Liver (tissue), 9 donors: ENCODE measurements around the gene FMO3. TPM values are rescaled to one million over a fixed set of nuclear protein-coding genes. Genes with fewer than 3 reads are reported as not detected.

Experiments used
- DNase-seq: peaks from one replicate; pipeline ENCODE4 v3.0.0-alpha.2; 2017; ENCODE audit warnings: low spot score
- H3K27ac ChIP-seq, 2 donors: one replicate each; pipeline ENCODE4 v1.7.0; 2013; ENCODE audit warnings: inconsistent platforms in 2 of 2, low read length in 2 of 2, control low read depth in 1 of 2, low read depth in 1 of 2, mild to moderate bottlenecking in 1 of 2
- H3K27me3 ChIP-seq, 4 donors: one replicate each; pipeline versions ENCODE4 v1.6.1 to v1.7.0; 2013; ENCODE audit warnings: low read length in 3 of 4, inconsistent platforms in 1 of 4, mild to moderate bottlenecking in 1 of 4, moderate library complexity in 1 of 4; ENCODE audit not compliant: control insufficient read depth in 4 of 4, insufficient read depth in 4 of 4
- H3K36me3 ChIP-seq, 4 donors: one replicate each; pipeline versions ENCODE4 v1.6.1 to v1.7.0; 2013; ENCODE audit warnings: low read length in 3 of 4, mild to moderate bottlenecking in 3 of 4, low read depth in 1 of 4, moderate library complexity in 1 of 4; ENCODE audit not compliant: control insufficient read depth in 4 of 4, insufficient read depth in 3 of 4
- H3K4me1 ChIP-seq, 4 donors: one replicate each; pipeline versions ENCODE4 v1.6.1 to v1.7.0; 2013; ENCODE audit warnings: low read length in 3 of 4, mild to moderate bottlenecking in 3 of 4, moderate library complexity in 1 of 4; ENCODE audit not compliant: control insufficient read depth in 4 of 4, insufficient read depth in 4 of 4
- H3K4me3 ChIP-seq, 3 donors: one replicate each; pipeline versions ENCODE4 v1.6.1 to v1.7.0; 2013; ENCODE audit warnings: low read length in 3 of 3, control low read depth in 1 of 3, low read depth in 1 of 3, mild to moderate bottlenecking in 1 of 3
- H3K9ac ChIP-seq, 2 donors: one replicate each; pipeline ENCODE4 v1.7.0; 2013; ENCODE audit warnings: low read length in 2 of 2, mild to moderate bottlenecking in 2 of 2, moderate library complexity in 2 of 2, control low read depth in 1 of 2, low read depth in 1 of 2
- H3K9me3 ChIP-seq, 4 donors: one replicate each; pipeline versions ENCODE4 v1.6.1 to v1.7.0; 2013; ENCODE audit warnings: low read length in 3 of 4; ENCODE audit not compliant: control insufficient read depth in 4 of 4
- ATF3 ChIP-seq: IDR thresholded peaks from 2 replicates; pipeline ENCODE4 v1.6.1; 2016; ENCODE audit warnings: antibody characterized with exemption
- CTCF ChIP-seq: fragments of 150-350 bp; IDR thresholded peaks from 2 replicates; pipeline ENCODE4 v1.5.1; 2017; ENCODE audit warnings: improper control_type of control experiment, low read depth, low read length; ENCODE audit not compliant: missing input control
- EGR1 ChIP-seq, 2 donors: IDR thresholded peaks; 2 replicates each; pipeline ENCODE4 v1.6.1; 2016 to 2018; ENCODE audit warnings: antibody characterized with exemption in 2 of 2, low read depth in 2 of 2
- FOXA2 ChIP-seq: IDR thresholded peaks from 2 replicates; pipeline ENCODE4 v1.6.1; 2016; ENCODE audit warnings: antibody characterized with exemption
- GABPA ChIP-seq, 2 donors: IDR thresholded peaks in 1 of 2; conservative IDR thresholded peaks in 1 of 2; 2 replicates each; pipeline ENCODE4 v1.6.1; 2016; ENCODE audit warnings: antibody characterized with exemption in 2 of 2, mild to moderate bottlenecking in 1 of 2, moderate library complexity in 1 of 2
- HNF4G ChIP-seq: IDR thresholded peaks from 2 replicates; pipeline ENCODE4 v1.6.1; 2016; ENCODE audit warnings: antibody characterized with exemption
- JUND ChIP-seq, 2 donors: IDR thresholded peaks; 2 replicates each; pipeline ENCODE4 v1.6.1; 2016; ENCODE audit warnings: antibody characterized with exemption in 2 of 2
- MAX ChIP-seq: IDR thresholded peaks from 2 replicates; pipeline ENCODE4 v1.6.1; 2016; ENCODE audit warnings: antibody characterized with exemption
- NR2F2 ChIP-seq: IDR thresholded peaks from 2 replicates; pipeline ENCODE4 v1.6.1; 2016; ENCODE audit warnings: antibody characterized with exemption
- RAD21 ChIP-seq, 2 donors: IDR thresholded peaks; 2 replicates each; pipeline ENCODE4 v1.6.1; 2016; ENCODE audit warnings: antibody characterized with exemption in 2 of 2, mild to moderate bottlenecking in 2 of 2
- RXRA ChIP-seq, 2 donors: IDR thresholded peaks; 2 replicates each; pipeline ENCODE4 v1.6.1; 2017 to 2018; ENCODE audit warnings: antibody characterized with exemption in 2 of 2, mild to moderate bottlenecking in 1 of 2
- TAF1 ChIP-seq: conservative IDR thresholded peaks from 2 replicates; pipeline ENCODE4 v1.6.1; 2016; ENCODE audit warnings: antibody characterized with exemption, mild to moderate bottlenecking
- ZBTB33 ChIP-seq: IDR thresholded peaks from 2 replicates; pipeline ENCODE4 v1.6.1; 2016; ENCODE audit warnings: antibody characterized with exemption
- WGBS: extraction: QIAGEN DNeasy Blood & Tissue Kit; methylation state at CpG from one replicate; pipeline ENCODE4 v1.1.7; 2013; 5-methylcytosine and 5-hydroxymethylcytosine counted together
- polyA plus RNA-seq, 2 donors: library from polyadenylated mRNA; stranded (reverse) in 1 of 2; unstranded in 1 of 2; fragments of 200-250 nt in 1 of 2; fragments of >200 nt in 1 of 2; fragmentation: Nextera tagmentation in 1 of 2; extraction: Ambion mirVana in 1 of 2; gene quantifications; one replicate each; pipeline versions ENCODE4 v1.2.1 to v1.2.3, GENCODE V29; 2013 to 2015
- total RNA-seq, 2 donors: library from RNA; depleted of rRNA; stranded (reverse); fragments of >200 nt; gene quantifications; one replicate each; pipeline ENCODE4 v1.2.3, GENCODE V29; 2014
- donor health status: healthy.
- donor health status: healthy.
- donor health status: healthy.
- donor health status: healthy.
- donor health status: healthy.

FMO3 gene
- total and polyA plus RNA-seq, 4 donors: 11.1 to 276 (median 123) TPM

- no peak overlapping the region for H3K9ac ChIP-seq
- H3K27ac ChIP-seq: no peak overlapping the region
- H3K36me3 ChIP-seq: peaks cover 0 to 54% (median 36%) of the 10 kb centered on the region in 4 donors
- DNase-seq: no peak
- no peaks in the 10 kb centered on the region for H3K27me3 ChIP-seq
- no peak overlapping the region for H3K4me3 ChIP-seq
- 96% methylated on average over 1 of the region's 1 CpG for WGBS
- H3K4me1 ChIP-seq: peaks cover 2 to 36% (median 10%) of the 10 kb centered on the region in 4 donors
- no peaks in the 10 kb centered on the region for H3K9me3 ChIP-seq
- TF ChIP-seq CTCF (no peak), EGR1 (IDR thresholded peaks at IDR 0.05; ENCODE audit: low read depth in 2 of 2) (no peak), RXRA (IDR thresholded peaks at IDR 0.05) (no peak), ATF3 (no peak), ZBTB33 (no peak), RAD21 (IDR thresholded peaks at IDR 0.05) (no peak)
These were observed 13.2 kb downstream of the FMO3 start for GRCh38 chr1:171103862-171104261.

GRCh38 chr1:171107262-171107940 is 16.7 kb downstream of the FMO3 start:
- no peak for DNase-seq
- Histone ChIP-seq H3K4me1 (peaks cover 0 to 24% (median 6%) of the 10 kb centered on the region in 4 donors), H3K36me3 (peaks cover 0 to 57% (median 44%) of the 10 kb centered on the region in 4 donors), H3K9me3 (no peaks in the 10 kb centered on the region), H3K27me3 (no peaks in the 10 kb centered on the region), H3K4me3 (no peak overlapping the region), H3K27ac (no peak overlapping the region), H3K9ac (no peak overlapping the region)
- no peak for TF ChIP-seq HNF4G
- peak; percentile 48 to 58 for TF ChIP-seq RAD21 (IDR thresholded peaks at IDR 0.05)
- WGBS: 53% methylated on average over 3 of the region's 3 CpGs

GRCh38 chr1:171107969-171108368 is 17.3 kb downstream of the FMO3 start:
- Histone ChIP-seq H3K9me3 (no peaks in the 10 kb centered on the region), H3K27me3 (no peaks in the 10 kb centered on the region), H3K36me3 (peaks cover 0 to 58% (median 45%) of the 10 kb centered on the region in 4 donors), H3K4me1 (peaks cover 0 to 25% (median 7%) of the 10 kb centered on the region in 4 donors), H3K27ac (no peak overlapping the region), H3K4me3 (no peak overlapping the region), H3K9ac (no peak overlapping the region)
- no peak for TF ChIP-seq ATF3
- TF ChIP-seq EGR1 (IDR thresholded peaks at IDR 0.05; ENCODE audit: low read depth in 2 of 2): no peak
- no peak for TF ChIP-seq RAD21 (IDR thresholded peaks at IDR 0.05)
- no peak for TF ChIP-seq GABPA (IDR thresholded peaks at IDR 0.05 in 1 of 2, conservative IDR thresholded peaks at IDR 0.05 in 1 of 2)
- no peak for TF ChIP-seq JUND (IDR thresholded peaks at IDR 0.05)
- no peak for TF ChIP-seq NR2F2
- TF ChIP-seq FOXA2: no peak
- no peak for TF ChIP-seq HNF4G
- TF ChIP-seq TAF1: no peak
- TF ChIP-seq MAX: no peak
- DNase-seq: no peak
- 90% methylated on average over 8 of the region's 8 CpGs for WGBS
